DMS 273 (cell line): ENCODE data around the gene PROZ.
"Not testable (repeated sequence)": the region's sequence is repeated elsewhere in the genome, so short reads cannot be mapped to it uniquely, and the experiment has no call there.

ENCODE experiments used
- DNase-seq: peaks from one replicate; lab custom pipeline; 2025; ENCODE audit not compliant: unreplicated experiment; lab: John Stamatoyannopoulos, UW

PROZ gene

GRCh38 chr13:113157929-113158747 lies at the start of gene PROZ:
Gene PROZ (plus strand): TSS chr13:113158648. CDS start chr13:113158661, 13 bp downstream.
- DNase-seq: peak; percentile 14

- DNase-seq: no peak
Measured at GRCh38 chr13:113109151-113110047, 49.0 kb upstream of the PROZ start.

- DNase-seq: no peak
Measured at GRCh38 chr13:113110048-113110851, 48.2 kb upstream of the PROZ start.

GRCh38 chr13:113110852-113111315 lies 47.6 kb upstream of the PROZ start:
- DNase-seq: no peak

- DNase-seq: not testable (repeated sequence)
Measured at GRCh38 chr13:113111821-113112220, 46.6 kb upstream of the PROZ start.

GRCh38 chr13:113112475-113112874 lies 46.0 kb upstream of the PROZ start:
- DNase-seq: not testable (repeated sequence)

GRCh38 chr13:113112893-113113845 lies 45.3 kb upstream of the PROZ start:
- DNase-seq: no peak

GRCh38 chr13:113113846-113114271 lies 44.6 kb upstream of the PROZ start:
- DNase-seq: no peak

GRCh38 chr13:113114511-113115362 lies 43.7 kb upstream of the PROZ start:
- no peak for DNase-seq

- no peak for DNase-seq
Measured at GRCh38 chr13:113115363-113116205, 42.9 kb upstream of the PROZ start.

GRCh38 chr13:113116206-113116800 lies 42.1 kb upstream of the PROZ start:
- no peak for DNase-seq

- DNase-seq: no peak
Measured at GRCh38 chr13:113116871-113117271, 41.6 kb upstream of the PROZ start.

- no peak for DNase-seq
Measured at GRCh38 chr13:113117335-113117872, 41.0 kb upstream of the PROZ start.

GRCh38 chr13:113117911-113118260 lies 40.6 kb upstream of the PROZ start:
- DNase-seq: no peak

- no peak for DNase-seq
Measured at GRCh38 chr13:113118261-113119021, 40.0 kb upstream of the PROZ start.

- DNase-seq: no peak
Measured at GRCh38 chr13:113119166-113119821, 39.2 kb upstream of the PROZ start.
